Esophagus squamous epithelium (tissue), 4 donors: Measurements from ENCODE around the gene FLCN.

ENCODE experiments used
- POLR2A ChIP-seq, 4 donors: fragments of 450-650 bp; IDR thresholded peaks; one replicate each; pipeline ENCODE4 v1.6.1; 2017; ENCODE audit warnings: antibody characterized with exemption in 4 of 4, mild to moderate bottlenecking in 4 of 4, moderate library complexity in 3 of 4
- TF ChIP-seq, protein P1 (sequence below), 6 experiments: fragments of 450-650 bp in 4 of 6; fragments of 200-600 bp in 2 of 6; sonication (generic) in 2 of 6; IDR thresholded peaks; one replicate each; pipeline ENCODE4 v1.5.1; 2016 to 2019; ENCODE audit warnings: antibody characterized with exemption in 6 of 6, mild to moderate bottlenecking in 4 of 6, moderate library complexity in 4 of 6

DNA sequence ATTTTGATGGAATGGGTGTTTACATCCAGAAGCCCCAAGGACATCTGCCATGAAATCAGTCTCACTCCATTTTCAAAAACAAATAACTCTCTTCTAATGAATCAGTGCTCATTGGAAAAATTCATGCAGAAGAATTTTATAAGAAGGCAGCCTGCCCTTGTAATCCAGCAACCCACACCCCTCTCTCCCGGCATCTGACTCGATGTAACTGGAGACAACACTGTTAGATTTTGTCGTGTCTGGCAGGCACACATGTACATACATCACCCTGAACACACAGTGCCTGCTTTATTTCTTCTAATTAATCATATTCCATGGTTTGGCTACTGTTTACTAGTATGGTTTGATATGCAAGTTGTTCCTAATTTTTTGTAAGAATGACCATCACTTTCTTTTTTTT lies 19.0 kb downstream of the FLCN start:
- TF ChIP-seq, protein P1, sequence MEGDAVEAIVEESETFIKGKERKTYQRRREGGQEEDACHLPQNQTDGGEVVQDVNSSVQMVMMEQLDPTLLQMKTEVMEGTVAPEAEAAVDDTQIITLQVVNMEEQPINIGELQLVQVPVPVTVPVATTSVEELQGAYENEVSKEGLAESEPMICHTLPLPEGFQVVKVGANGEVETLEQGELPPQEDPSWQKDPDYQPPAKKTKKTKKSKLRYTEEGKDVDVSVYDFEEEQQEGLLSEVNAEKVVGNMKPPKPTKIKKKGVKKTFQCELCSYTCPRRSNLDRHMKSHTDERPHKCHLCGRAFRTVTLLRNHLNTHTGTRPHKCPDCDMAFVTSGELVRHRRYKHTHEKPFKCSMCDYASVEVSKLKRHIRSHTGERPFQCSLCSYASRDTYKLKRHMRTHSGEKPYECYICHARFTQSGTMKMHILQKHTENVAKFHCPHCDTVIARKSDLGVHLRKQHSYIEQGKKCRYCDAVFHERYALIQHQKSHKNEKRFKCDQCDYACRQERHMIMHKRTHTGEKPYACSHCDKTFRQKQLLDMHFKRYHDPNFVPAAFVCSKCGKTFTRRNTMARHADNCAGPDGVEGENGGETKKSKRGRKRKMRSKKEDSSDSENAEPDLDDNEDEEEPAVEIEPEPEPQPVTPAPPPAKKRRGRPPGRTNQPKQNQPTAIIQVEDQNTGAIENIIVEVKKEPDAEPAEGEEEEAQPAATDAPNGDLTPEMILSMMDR (IDR thresholded peaks at IDR 0.05) = no peak
- TF ChIP-seq POLR2A (IDR thresholded peaks at IDR 0.05) = no peak
